BE2C (cell line): Measurements from ENCODE around the gene CENPQ.

Experiments
- DNase-seq: peaks from one replicate; pipeline ENCODE4 v3.0.0-alpha.2; 2020
- H3K27me3 ChIP-seq: fragments of 250-450 bp; sonication (Bioruptor Pico); 2 replicates; pipeline ENCODE4 v1.5.1; 2020; ENCODE audit warnings: mild to moderate bottlenecking
- H3K36me3 ChIP-seq: fragments of 250-450 bp; sonication (Bioruptor Pico); 2 replicates; pipeline ENCODE4 v1.5.1; 2020; ENCODE audit warnings: mild to moderate bottlenecking
- H3K4me1 ChIP-seq: fragments of 250-450 bp; sonication (Bioruptor Pico); 2 replicates; pipeline ENCODE4 v1.5.1; 2020
- H3K4me3 ChIP-seq: 2 replicates; pipeline ENCODE4 v1.5.1; 2011; ENCODE audit warnings: low read depth, low read length
- H3K9me3 ChIP-seq: fragments of 250-450 bp; sonication (Bioruptor Pico); 2 replicates; pipeline ENCODE4 v1.5.1; 2020
- TF ChIP-seq, protein P1 (sequence below): IDR thresholded peaks from 2 replicates; pipeline ENCODE4 v1.5.1; 2012; ENCODE audit warnings: mild to moderate bottlenecking, low read depth, low read length

The CENPQ gene

DNA sequence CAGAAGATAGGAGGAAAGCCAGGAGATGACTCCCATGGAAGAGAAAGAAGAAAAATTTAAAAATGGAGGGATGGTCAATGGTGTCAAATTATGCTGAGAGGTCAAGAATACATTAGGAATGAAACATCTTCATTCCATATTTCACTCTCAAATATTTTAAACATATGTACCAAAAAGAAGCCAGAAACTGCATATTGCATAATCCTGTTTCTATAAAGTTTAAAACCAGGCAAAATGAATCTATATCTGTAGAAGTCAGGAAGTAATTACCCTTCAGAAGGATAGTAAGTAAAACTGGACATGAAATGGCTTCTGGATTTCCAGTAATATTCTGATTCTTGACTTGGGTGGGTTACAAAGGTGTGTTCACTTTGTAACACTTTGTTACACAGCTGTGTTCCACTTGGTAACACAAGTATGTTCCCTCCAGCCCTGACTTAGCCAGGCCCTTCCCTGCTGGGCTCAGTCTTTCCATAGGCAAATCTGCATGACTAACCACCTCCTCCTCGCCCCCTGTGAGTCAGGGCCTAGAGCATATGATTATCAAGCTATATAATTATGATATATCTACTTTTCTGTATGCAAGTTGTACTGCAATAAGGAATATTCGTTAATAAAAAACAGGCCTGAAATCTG lies 67.1 kb downstream of the CENPQ start:
- H3K9me3 ChIP-seq = no peaks in the 10 kb centered on the region
- H3K36me3 ChIP-seq = no peaks in the 10 kb centered on the region
- no peaks in the 10 kb centered on the region; the same call in 1 of the 2 replicates for H3K27me3 ChIP-seq
- no peak overlapping the region for H3K4me3 ChIP-seq
- H3K4me1 ChIP-seq = no peaks in the 10 kb centered on the region
- no peak for DNase-seq
- TF ChIP-seq, protein P1, sequence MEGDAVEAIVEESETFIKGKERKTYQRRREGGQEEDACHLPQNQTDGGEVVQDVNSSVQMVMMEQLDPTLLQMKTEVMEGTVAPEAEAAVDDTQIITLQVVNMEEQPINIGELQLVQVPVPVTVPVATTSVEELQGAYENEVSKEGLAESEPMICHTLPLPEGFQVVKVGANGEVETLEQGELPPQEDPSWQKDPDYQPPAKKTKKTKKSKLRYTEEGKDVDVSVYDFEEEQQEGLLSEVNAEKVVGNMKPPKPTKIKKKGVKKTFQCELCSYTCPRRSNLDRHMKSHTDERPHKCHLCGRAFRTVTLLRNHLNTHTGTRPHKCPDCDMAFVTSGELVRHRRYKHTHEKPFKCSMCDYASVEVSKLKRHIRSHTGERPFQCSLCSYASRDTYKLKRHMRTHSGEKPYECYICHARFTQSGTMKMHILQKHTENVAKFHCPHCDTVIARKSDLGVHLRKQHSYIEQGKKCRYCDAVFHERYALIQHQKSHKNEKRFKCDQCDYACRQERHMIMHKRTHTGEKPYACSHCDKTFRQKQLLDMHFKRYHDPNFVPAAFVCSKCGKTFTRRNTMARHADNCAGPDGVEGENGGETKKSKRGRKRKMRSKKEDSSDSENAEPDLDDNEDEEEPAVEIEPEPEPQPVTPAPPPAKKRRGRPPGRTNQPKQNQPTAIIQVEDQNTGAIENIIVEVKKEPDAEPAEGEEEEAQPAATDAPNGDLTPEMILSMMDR = no peak

DNA sequence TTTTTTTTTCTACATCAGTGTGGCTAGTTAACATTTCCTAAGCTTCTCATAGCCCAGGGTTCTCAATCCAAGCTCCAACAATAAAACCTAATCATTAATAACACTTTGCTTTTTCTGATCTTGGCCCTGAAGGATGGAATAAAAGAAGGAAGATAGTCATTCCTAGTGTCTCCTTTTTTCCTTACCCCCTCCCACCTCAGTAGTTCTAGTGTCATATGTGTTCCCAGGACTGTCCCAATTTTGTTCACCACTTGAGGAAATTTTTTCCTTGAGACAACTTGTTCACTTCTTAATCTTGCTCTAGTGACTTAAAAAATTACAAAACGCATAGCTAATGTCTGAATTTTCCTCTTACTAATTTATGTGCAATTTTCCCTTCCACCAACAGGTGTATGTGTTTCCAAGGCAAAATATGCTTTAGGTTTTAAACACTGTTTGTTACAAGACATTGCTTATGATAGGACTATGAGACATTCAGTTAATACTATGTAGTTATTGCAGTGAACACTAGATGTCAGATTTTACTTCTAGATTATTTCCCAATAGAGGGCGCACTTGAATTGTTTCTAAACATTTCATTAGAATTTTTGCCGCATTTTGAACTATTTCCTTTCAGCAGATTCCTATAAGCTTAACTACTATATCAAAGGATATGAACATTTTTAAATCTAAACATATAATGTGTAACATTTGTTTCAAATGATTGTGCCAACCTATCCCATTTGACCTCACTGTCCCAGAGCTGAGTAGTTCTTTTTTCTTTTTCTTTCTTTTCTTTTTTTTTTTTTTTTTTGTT lies 68.8 kb downstream of the CENPQ start:
- H3K36me3 ChIP-seq = no peaks in the 10 kb centered on the region
- no peaks in the 10 kb centered on the region for H3K4me1 ChIP-seq
- H3K9me3 ChIP-seq = no peaks in the 10 kb centered on the region
- no peaks in the 10 kb centered on the region; the same call in 1 of the 2 replicates for H3K27me3 ChIP-seq
- DNase-seq = no peak
- H3K4me3 ChIP-seq = peak overlapping the region; percentile 43
- TF ChIP-seq, protein P1 = peak; percentile 77

DNA sequence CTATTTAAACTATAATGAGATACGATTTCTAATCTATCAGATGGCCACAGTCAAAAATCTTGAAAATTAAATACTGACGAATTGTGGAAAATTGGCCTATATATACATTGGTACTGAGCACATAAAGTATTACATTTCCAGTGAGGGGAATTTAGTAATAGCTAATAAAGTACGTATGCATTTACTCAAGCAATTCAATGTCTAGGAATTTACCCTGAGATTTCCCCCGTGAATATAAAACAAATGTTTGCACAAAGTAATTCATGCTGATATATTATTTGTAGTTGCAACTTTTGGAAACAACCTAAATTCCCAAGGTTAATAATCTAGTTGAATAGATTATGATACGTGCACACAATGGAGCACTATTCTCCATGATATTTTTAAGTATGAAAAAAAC lies 72.6 kb downstream of the CENPQ start:
- Histone ChIP-seq H3K36me3 (no peaks in the 10 kb centered on the region), H3K27me3 (no peaks in the 10 kb centered on the region; the same call in 1 of the 2 replicates), H3K4me1 (peaks cover 3% of the 10 kb centered on the region), H3K4me3 (no peak overlapping the region), H3K9me3 (no peaks in the 10 kb centered on the region)
- DNase-seq = no peak
- TF ChIP-seq, protein P1 = no peak

DNA sequence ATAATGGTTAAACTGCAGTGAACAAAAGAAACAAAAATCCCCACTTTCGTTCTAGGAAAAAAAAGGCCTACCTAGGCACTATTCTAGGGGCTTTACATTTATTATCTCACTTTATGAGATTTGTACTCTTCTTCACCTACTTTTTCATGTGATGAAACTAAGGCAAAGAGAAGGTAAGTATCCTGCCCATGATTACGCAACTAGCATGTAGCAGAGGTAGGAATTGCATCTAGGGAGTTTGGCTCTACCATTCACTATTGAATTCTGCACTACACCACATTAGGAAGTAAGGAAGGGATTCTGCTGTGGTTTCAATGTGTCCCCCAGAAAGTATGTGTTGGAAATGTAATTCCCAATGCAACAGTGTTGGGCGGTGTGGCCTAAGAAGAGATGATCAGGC lies 75.9 kb downstream of the CENPQ start:
- TF ChIP-seq, protein P1 = no peak
- DNase-seq = no peak
- Histone ChIP-seq H3K27me3 (no peaks in the 10 kb centered on the region), H3K9me3 (no peaks in the 10 kb centered on the region), H3K4me1 (peaks cover 18% of the 10 kb centered on the region), H3K36me3 (no peaks in the 10 kb centered on the region; the same call in 1 of the 2 replicates), H3K4me3 (no peak overlapping the region)

DNA sequence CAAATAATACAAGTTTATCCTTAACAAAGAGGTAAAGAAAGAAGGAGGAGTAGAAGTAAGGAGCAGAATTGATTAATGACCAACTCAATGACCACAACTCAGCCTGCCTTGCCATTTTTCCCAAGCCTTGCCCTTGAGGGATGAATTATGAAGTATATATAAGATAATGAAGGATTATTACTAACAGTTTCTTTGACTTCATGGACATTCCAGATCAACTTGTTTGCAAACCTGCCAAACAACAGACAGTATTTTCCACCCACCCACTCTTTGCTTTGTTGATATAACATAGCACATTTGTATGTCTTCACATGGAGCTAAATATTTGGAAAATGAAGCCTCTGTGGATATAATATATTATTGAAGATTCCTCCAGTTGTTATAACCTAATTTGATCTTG lies 77.4 kb downstream of the CENPQ start:
- Histone ChIP-seq H3K4me3 (no peak overlapping the region), H3K4me1 (peaks cover 21% of the 10 kb centered on the region), H3K27me3 (no peaks in the 10 kb centered on the region), H3K9me3 (no peaks in the 10 kb centered on the region; the same call in 1 of the 2 replicates), H3K36me3 (no peaks in the 10 kb centered on the region; the same call in 1 of the 2 replicates)
- TF ChIP-seq, protein P1 = no peak
- DNase-seq = no peak
